NB4 (cell line): Measurements from ENCODE around the gene TACC2.

Experiments used
- MYC ChIP-seq: IDR thresholded peaks from 2 replicates; pipeline ENCODE4 v1.6.1; 2011; ENCODE audit warnings: low read depth, low read length
- POLR2A ChIP-seq: IDR thresholded peaks from 2 replicates; pipeline ENCODE4 v1.6.1; 2011; ENCODE audit warnings: mild to moderate bottlenecking; ENCODE audit not compliant: insufficient read length; ENCODE audit errors: extremely low read depth
- TF ChIP-seq, protein P1 (sequence below): IDR thresholded peaks from one replicate; pipeline ENCODE4 v1.5.1; 2012; ENCODE audit warnings: low read depth, low read length

DNA sequence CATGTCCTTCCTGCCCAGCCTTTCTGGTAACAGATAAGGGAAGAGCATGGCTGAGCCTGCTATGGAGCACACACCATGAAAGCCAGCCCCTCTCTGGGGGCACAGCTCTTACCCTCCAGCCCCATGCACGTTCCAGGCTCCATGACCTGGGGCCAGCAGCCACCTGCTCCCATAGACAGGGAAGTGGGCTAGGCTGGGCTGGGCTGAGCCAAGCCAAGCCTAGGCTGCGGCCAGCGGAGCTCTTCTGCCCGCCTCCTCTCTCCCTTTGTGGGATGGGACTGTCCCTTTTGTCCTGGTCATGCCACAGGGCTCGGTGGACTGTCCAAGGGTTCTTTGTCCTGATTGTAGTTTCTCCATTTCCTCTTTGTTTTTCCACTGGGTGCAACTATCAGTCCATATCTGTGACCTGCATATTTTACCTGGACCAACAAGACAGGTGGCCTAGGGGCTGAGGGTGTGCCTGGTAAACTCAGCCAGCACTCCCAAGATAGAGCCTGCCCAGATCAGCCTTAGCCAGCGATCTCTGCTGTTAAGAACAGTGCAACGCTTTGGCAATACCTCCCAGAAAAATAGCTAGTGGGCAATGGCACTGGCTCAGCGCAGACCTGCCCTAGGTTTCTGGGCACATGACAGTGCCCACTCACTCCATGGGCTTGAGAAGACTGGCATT lies 184.9 kb downstream of the TACC2 start:
- TF ChIP-seq, protein P1, sequence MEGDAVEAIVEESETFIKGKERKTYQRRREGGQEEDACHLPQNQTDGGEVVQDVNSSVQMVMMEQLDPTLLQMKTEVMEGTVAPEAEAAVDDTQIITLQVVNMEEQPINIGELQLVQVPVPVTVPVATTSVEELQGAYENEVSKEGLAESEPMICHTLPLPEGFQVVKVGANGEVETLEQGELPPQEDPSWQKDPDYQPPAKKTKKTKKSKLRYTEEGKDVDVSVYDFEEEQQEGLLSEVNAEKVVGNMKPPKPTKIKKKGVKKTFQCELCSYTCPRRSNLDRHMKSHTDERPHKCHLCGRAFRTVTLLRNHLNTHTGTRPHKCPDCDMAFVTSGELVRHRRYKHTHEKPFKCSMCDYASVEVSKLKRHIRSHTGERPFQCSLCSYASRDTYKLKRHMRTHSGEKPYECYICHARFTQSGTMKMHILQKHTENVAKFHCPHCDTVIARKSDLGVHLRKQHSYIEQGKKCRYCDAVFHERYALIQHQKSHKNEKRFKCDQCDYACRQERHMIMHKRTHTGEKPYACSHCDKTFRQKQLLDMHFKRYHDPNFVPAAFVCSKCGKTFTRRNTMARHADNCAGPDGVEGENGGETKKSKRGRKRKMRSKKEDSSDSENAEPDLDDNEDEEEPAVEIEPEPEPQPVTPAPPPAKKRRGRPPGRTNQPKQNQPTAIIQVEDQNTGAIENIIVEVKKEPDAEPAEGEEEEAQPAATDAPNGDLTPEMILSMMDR = no peak
- no peak for TF ChIP-seq MYC
- TF ChIP-seq POLR2A = no peak
